D721Med (cell line): ENCODE measurements around the gene ZPR1.

Source experiments
- DNase-seq: peaks from one replicate; pipeline ENCODE4 v3.0.0; 2011; ENCODE audit warnings: low spot score; ENCODE audit not compliant: insufficient read length
- FAIRE-seq: peaks from 2 replicates; lab custom pipeline; 2011; peaks lifted over from hg19 to GRCh38; lab: Jason Lieb, UNC
- TF ChIP-seq, protein P1 (sequence below): IDR thresholded peaks from 2 replicates; pipeline ENCODE4 v1.5.1; 2012; ENCODE audit warnings: mild to moderate bottlenecking, control low read depth; ENCODE audit not compliant: insufficient read depth; ENCODE audit errors: missing control alignments

The ZPR1 gene

DNA sequence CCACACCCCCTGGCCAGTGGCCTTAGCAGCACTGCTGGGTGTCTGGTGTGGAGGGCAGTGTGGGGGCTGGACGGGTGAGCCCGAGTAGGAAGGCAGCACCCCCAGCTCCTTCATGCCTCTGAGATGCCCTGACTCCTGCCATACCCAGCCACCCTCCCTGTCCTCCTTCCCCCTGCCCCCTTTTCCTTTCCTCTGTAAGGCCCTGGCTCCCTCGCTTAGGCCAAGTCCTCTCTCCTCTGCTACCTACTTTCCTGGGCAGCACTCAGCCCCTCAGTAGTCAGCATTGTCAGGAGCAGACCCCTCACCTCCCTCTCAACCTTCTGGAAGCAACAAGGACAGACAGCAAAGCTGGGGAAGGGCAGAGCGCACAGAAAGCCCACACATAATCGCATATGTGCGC lies 63.0 kb downstream of the ZPR1 start:
- FAIRE-seq (no peak), DNase-seq (no peak)
- TF ChIP-seq, protein P1, sequence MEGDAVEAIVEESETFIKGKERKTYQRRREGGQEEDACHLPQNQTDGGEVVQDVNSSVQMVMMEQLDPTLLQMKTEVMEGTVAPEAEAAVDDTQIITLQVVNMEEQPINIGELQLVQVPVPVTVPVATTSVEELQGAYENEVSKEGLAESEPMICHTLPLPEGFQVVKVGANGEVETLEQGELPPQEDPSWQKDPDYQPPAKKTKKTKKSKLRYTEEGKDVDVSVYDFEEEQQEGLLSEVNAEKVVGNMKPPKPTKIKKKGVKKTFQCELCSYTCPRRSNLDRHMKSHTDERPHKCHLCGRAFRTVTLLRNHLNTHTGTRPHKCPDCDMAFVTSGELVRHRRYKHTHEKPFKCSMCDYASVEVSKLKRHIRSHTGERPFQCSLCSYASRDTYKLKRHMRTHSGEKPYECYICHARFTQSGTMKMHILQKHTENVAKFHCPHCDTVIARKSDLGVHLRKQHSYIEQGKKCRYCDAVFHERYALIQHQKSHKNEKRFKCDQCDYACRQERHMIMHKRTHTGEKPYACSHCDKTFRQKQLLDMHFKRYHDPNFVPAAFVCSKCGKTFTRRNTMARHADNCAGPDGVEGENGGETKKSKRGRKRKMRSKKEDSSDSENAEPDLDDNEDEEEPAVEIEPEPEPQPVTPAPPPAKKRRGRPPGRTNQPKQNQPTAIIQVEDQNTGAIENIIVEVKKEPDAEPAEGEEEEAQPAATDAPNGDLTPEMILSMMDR: no peak
